IPS-NIHi11 (cell line): ENCODE data around the gene ADAMTS17.

Experiments
- DNase-seq: peaks from one replicate; pipeline ENCODE4 v3.0.0; 2012; ENCODE audit warnings: mixed read lengths, low spot score

ADAMTS17 gene

GRCh38 chr15:100170291-100171210 is 171.2 kb downstream of the ADAMTS17 start:
- no peak for DNase-seq

GRCh38 chr15:100169615-100170290 is 172.0 kb downstream of the ADAMTS17 start:
- no peak for DNase-seq

DNA sequence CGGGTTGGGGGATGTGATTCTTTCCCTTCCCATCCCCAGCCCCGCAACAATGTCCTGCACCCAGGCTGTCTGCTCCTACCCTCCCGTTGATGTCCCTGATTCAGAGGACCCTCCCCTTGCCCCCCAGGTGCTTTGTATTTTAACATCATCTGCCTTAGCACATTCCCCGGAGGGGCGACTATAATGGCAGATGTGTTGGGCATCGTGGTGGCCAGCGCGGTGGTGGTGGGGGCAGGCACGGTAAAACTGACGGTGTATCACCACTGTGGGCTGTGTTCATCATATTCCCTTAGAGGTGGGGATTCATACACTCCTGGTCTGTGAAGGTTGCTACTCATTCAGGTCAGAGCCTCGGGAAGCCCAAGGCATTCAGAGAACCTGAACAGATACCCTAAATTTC is 173.0 kb downstream of the ADAMTS17 start:
- DNase-seq, result no peak

DNA sequence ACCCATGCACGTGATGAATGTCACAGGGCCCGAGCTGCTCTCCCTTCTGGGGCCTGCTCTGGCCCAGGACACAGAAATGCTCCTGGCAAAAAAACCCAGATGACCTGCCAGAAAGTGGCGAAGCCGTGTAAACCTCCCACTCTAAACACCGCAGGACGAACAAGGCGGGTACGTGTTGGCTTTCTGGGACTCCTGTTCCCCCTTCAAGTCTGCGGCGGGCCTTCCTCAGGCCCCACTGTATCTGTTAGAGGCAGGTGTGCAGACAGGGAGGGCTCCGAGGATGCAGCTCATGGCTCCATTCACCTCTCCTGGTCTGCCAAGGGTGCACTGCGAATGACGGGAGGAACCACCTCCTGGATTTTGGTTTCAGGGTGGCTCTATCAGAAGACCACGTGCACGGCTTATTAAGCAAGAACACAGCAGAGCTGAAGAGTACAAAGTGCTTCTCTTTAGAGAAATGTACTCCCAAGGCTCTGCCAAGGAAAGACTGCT is 173.8 kb downstream of the ADAMTS17 start:
- DNase-seq, result no peak

- no peak for DNase-seq
These were observed 175.5 kb downstream of the ADAMTS17 start for GRCh38 chr15:100166313-100166712.

DNA sequence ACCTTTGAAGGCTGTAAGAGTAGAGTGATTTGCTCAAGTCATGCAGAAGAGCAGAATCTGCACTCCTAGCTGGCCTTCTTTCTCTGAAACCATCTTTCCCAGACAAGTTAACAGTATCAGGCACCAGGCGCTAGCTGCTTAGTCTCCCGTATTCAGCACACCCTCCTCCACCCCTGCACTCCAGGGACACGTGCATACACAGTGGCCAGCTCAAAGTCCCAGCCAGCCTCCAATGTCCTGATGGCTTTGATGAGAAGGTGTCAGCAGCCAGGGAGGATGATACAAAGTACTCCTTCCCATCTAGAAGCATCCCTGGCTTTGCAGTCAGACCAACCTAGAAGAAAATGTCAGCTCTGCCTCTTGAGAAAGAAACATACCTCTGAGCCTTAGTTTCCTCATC is 177.8 kb downstream of the ADAMTS17 start:
- no peak for DNase-seq

DNA sequence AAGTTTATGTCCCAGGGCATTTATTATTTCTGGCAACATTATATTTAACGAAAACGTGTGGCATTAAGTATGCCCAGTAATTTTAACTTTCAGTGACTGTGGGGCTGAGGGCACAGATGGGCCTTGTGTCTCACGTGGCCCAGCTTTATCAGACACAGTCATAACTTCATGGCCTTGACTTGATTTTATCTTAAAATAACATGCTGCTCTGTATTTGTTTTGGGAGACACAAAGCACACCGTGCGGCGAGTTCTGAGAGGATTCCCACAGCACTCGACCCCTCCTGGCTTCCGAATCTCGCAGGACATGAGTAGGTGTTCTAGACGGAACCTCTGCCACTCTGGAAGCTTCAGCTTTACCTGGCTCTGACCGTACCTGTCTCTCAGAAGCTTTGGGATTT is 180.8 kb downstream of the ADAMTS17 start:
- DNase-seq, result no peak

GRCh38 chr15:100159436-100159835 is 182.3 kb downstream of the ADAMTS17 start:
- no peak for DNase-seq

DNA sequence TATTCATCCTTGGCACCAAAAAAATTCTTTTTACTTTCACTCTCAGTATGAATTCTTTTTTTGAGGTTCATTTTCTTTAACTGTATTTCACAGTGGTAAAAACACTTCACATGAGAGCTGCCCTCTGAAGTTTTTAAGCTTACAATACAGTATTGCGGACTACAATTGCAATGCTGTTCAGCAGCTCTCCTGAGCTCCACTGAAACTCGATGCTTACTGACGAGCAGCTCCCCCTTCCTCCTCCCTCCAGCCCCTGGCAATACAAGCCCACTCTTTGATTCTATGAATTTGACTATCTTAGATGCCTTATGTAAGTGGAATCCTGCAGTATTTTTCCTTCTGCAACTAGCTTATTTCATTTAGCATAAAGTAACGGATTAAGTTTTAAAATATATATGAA is 183.4 kb downstream of the ADAMTS17 start:
- peak; percentile 35 for DNase-seq

- no peak for DNase-seq
These were observed 185.6 kb downstream of the ADAMTS17 start for GRCh38 chr15:100156201-100156600.

- no peak for DNase-seq
These were observed 187.4 kb downstream of the ADAMTS17 start for GRCh38 chr15:100154338-100154737.

- DNase-seq, result no peak
These were observed 189.3 kb downstream of the ADAMTS17 start for GRCh38 chr15:100152463-100152862.

GRCh38 chr15:100150906-100151305 is 190.9 kb downstream of the ADAMTS17 start:
- DNase-seq, result no peak

DNA sequence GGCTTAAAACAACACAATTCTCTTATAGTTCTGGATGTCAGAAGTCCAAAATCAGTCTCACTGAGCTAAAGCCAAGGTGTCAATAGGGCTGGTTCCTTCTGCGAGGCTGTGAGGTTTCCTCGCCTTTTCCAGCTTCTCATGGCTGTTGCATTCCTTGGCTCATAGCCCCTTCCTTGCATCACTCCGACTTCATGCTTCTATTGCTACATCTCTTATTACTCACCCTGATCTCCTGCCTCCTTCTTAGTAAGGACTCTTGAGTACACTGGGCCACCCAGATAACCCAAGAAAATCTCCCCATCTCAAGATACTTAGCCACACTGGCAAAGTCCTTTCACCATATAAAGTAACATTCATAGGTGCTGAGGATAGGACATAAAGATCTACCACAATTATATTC is 193.9 kb downstream of the ADAMTS17 start:
- no peak for DNase-seq

GRCh38 chr15:100143378-100143777 is 198.4 kb downstream of the ADAMTS17 start:
- DNase-seq, result no peak

DNA sequence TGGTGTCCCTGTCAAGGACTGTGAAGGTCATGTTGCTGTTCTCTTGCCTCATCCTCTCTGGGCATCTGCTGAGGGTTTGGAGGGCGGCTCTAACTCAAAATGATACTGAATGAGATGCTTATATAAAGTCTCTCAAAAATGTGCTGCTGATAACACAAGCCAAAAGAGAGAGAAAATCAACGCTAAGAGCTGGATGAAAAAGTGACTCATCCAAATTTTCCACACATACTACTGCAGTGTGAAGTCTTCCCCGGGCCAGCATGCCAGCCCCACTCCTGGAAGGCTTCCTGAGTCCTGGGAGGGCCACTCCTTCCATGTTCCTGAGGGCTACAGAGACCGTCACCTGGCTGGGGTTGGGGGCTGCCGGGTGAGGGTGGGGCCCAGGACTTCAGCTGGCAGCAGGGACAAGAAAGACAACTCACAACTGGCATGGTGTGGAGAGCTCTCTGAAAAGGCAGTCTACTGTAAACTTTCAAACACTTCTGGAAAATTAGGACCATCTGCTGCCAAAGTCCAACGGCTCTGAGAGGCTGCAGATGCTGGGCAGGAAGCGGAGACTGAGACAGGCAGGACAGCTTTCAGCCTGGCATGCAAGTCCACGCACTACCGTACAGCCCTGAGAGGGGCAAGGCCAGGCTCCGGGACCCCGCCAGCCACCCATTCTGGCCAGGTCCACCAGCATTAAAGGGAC is 200.3 kb downstream of the ADAMTS17 start:
- DNase-seq, result no peak

DNA sequence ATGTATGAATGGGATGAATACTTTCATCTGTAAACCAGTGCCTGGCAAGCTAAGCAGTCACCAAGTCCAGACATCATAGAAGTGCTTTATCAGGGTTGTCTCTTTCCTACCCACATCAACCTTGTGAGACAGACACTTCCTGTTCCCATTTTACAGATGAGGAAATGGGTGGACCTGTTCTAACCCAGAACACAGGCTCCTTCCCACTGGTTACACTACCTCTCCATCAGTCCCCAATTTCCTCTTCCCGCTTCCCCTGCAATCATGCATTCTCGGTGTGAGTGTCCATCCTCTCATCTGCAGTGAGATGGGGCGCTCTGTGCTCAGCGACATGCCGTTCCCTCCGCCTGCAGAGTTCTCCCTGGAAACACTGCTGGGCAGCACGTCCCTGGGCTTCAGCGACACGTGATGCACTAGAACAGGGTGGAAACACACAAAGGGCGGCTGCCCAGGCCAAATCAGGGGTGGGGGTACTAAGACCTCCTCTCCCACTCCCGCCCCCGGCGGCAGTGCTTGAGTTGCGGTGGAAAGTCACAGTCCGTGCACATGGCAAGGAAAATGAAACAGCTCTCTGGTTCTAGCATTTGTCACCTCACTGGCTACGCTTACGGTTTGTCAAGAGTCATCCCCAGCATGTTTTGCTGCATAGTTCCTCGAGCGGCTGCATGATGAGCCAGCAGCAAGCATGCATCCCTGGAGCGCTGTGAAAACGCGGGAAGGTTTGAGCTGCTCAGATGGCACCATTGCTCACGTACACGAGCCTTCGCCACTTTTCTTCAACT is 201.1 kb downstream of the ADAMTS17 start:
- DNase-seq, result no peak

DNA sequence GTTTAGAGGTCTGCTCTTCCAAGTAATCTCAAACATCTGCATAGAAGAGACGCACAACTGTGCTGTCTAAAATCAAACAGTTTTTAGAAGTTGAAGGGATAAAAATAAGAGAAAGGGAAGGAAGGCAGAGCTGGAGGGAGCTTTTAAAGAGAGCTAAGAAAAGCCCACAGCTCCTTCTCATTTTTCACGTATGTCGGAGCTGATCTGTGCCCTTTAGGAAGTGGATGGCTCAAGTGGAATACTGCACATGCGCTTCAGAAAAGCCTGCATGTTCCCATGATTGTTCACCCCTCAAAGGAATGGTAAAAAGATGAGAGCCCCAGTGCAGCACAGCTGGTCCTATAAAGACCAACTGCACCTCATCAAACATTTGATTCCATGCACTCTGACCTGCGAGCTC is 207.2 kb downstream of the ADAMTS17 start:
- no peak for DNase-seq

- DNase-seq, result no peak
These were observed 207.6 kb downstream of the ADAMTS17 start for GRCh38 chr15:100134089-100134583.

- DNase-seq, result peak; percentile 39
These were observed 208.8 kb downstream of the ADAMTS17 start for GRCh38 chr15:100133001-100133400.

- DNase-seq, result no peak
These were observed 209.5 kb downstream of the ADAMTS17 start for GRCh38 chr15:100132309-100132708.
